MCF 10A (cell line): Measurements from ENCODE around the gene HSP90AB1. TPM values are rescaled to one million over a fixed set of nuclear protein-coding genes. Genes with fewer than 3 reads are reported as not detected.

Experiments
- BruUV-seq: library from RNA; stranded (reverse); fragments of 400-500 nt; replicated peaks from 2 replicates; lab custom pipeline; 2021; lab: Mats Ljungman, UMichigan
- CTCF ChIA-PET: fragments of 300-600 bp; sonication (Branson Sonifier 250); formaldehyde crosslinking; extraction: SDS; loops from one replicate; lab custom pipeline; 2021; ENCODE audit warnings: antibody characterized with exemption, inconsistent platforms; lab: Yijun Ruan, JAX
- POLR2A ChIA-PET: fragments of 300-600, 350-650 bp; sonication (Branson Sonifier 250); formaldehyde crosslinking; extraction: SDS; loops from one replicate; lab custom pipeline; 2020; ENCODE audit warnings: antibody characterized with exemption, inconsistent platforms; lab: Yijun Ruan, JAX
- DNase-seq: peaks from one replicate; pipeline ENCODE4 v3.0.0-alpha.2; 2018; ENCODE audit not compliant: unreplicated experiment
- H3K27ac Mint-ChIP-seq: one replicate; pipeline ENCODE4 v1.8.0; 2022; ENCODE audit warnings: mild to moderate bottlenecking, low read depth, mixed read lengths; ENCODE audit not compliant: unreplicated experiment
- H3K27me3 Mint-ChIP-seq: one replicate; pipeline ENCODE4 v1.8.0; 2022; ENCODE audit warnings: mixed read lengths; ENCODE audit not compliant: insufficient read depth, unreplicated experiment
- H3K36me3 Mint-ChIP-seq: one replicate; pipeline ENCODE4 v1.8.0; 2022; ENCODE audit warnings: mild to moderate bottlenecking, moderate library complexity, mixed read lengths; ENCODE audit not compliant: insufficient read depth, unreplicated experiment
- H3K4me1 Mint-ChIP-seq: one replicate; pipeline ENCODE4 v1.8.0; 2022; ENCODE audit warnings: mixed read lengths; ENCODE audit not compliant: insufficient read depth, unreplicated experiment
- H3K4me3 Mint-ChIP-seq: one replicate; pipeline ENCODE4 v1.8.0; 2022; ENCODE audit warnings: mild to moderate bottlenecking, moderate library complexity, mixed read lengths; ENCODE audit not compliant: unreplicated experiment
- H3K9me3 Mint-ChIP-seq: one replicate; pipeline ENCODE4 v1.8.0; 2022; ENCODE audit warnings: mixed read lengths; ENCODE audit not compliant: unreplicated experiment
- intact Hi-C: fragments of 100-400 bp; cut with micrococcal nuclease; formaldehyde crosslinking; loops from 2 replicates; pipeline ENCODE4 v1.14.1; 2022
- total RNA-seq: library from RNA; stranded (reverse); gene quantifications from 2 replicates; pipeline ENCODE4 v1.2.3, GENCODE V29; 2022
- TF ChIP-seq, protein P1 (sequence below): fragments of 200-600 bp; IDR thresholded peaks from one replicate; pipeline ENCODE4 v1.8.0; 2022; ENCODE audit warnings: antibody characterized with exemption, mild to moderate bottlenecking; ENCODE audit not compliant: unreplicated experiment

Gene HSP90AB1
- total RNA-seq, 1 experiment from 2014 or later, result 577 TPM

DNA sequence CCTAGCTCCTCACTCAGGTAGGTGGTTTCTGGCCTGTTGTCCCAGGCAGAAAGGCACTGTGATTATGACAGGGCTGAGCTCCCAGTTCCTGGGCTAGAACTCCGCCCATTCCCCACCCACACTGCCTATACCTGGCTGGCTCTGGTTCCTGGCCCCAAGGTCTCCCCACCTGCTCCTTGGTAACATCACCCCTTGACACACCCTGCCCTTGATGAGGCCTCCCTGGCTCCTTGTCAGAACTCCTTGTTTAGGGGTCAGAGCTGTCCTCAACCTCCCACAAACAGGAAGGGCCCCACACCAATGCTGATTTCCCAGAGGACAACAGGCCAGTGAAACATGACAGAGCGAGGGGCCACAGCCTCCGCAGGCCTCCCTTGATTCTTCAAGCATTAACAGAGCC, 45.7 kb upstream of the HSP90AB1 start:
- TF ChIP-seq, protein P1, sequence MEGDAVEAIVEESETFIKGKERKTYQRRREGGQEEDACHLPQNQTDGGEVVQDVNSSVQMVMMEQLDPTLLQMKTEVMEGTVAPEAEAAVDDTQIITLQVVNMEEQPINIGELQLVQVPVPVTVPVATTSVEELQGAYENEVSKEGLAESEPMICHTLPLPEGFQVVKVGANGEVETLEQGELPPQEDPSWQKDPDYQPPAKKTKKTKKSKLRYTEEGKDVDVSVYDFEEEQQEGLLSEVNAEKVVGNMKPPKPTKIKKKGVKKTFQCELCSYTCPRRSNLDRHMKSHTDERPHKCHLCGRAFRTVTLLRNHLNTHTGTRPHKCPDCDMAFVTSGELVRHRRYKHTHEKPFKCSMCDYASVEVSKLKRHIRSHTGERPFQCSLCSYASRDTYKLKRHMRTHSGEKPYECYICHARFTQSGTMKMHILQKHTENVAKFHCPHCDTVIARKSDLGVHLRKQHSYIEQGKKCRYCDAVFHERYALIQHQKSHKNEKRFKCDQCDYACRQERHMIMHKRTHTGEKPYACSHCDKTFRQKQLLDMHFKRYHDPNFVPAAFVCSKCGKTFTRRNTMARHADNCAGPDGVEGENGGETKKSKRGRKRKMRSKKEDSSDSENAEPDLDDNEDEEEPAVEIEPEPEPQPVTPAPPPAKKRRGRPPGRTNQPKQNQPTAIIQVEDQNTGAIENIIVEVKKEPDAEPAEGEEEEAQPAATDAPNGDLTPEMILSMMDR, result no peak
- Mint-ChIP-seq H3K9me3 (no peaks in the 10 kb centered on the region), H3K36me3 (no peaks in the 10 kb centered on the region), H3K4me1 (peaks cover 20% of the 10 kb centered on the region), H3K27ac (peak overlapping the region; percentile 69), H3K4me3 (no peak overlapping the region), H3K27me3 (no peaks in the 10 kb centered on the region)
- DNase-seq, result peak; percentile 71
- POLR2A ChIA-PET, result interaction anchor here (0.6 to 2.7 kb wide), 11 partner anchors 16 to 728 kb away, joined by 3 to 17 read pairs (median 4); partner anchors contain the start of gene HSP90AB1
- CTCF ChIA-PET, result interaction anchor here (0.6 to 1.7 kb wide), 7 partner anchors 12 to 132 kb away, joined by 3 to 8 read pairs (median 4); no protein-coding TSS in a partner anchor
- intact Hi-C loops, result no loop called here
- no TSS peak for BruUV-seq

DNA sequence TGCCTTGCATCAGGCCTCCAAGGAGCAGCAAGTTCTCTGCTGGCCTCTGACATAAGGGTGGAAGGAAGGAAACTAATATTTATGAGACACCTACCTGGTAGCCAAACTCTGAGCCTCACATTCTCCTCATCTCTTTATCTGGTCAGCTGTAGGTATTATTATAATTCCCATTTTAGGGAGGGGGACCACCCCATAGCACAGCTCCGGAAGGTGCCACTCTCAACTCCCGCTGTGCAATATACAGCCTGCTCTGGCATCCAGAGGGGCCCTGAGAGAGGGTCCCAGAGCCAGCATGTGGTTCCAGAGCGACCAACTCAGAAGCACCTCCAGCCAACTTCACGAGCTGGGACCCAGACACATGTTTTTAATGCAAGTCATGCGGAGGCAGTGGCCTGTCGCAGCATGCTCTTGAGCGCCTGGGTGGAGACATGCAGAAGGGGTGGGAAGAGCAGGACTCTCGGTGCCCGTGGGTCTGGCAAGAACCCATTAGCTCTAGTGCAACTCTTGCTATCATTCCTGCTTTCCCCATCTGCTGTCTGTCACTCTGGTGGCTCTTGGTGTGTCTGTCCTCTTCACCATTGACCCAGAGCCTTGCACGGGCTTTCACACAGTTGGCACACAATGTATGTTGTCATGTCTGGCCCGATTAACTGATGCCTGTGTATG, 45.1 kb upstream of the HSP90AB1 start:
- peak; percentile 73 for DNase-seq
- no TSS peak for BruUV-seq
- no peak overlapping the region for H3K4me3 Mint-ChIP-seq
- H3K4me1 Mint-ChIP-seq, result peaks cover 20% of the 10 kb centered on the region
- no peaks in the 10 kb centered on the region for H3K36me3 Mint-ChIP-seq
- no peaks in the 10 kb centered on the region for H3K9me3 Mint-ChIP-seq
- no peaks in the 10 kb centered on the region for H3K27me3 Mint-ChIP-seq
- ChIA-PET POLR2A (interaction anchor here (0.5 to 2.7 kb wide), 11 partner anchors 16 to 263 kb away, joined by 3 to 17 read pairs (median 3); partner anchors contain the start of gene HSP90AB1), CTCF (interaction anchor here (0.6 to 1.7 kb wide), 6 partner anchors 11 to 132 kb away, joined by 3 to 8 read pairs (median 4); no protein-coding TSS in a partner anchor)
- TF ChIP-seq, protein P1, result no peak
- intact Hi-C loops, result no loop called here
- H3K27ac Mint-ChIP-seq, result peak overlapping the region; percentile 69

DNA sequence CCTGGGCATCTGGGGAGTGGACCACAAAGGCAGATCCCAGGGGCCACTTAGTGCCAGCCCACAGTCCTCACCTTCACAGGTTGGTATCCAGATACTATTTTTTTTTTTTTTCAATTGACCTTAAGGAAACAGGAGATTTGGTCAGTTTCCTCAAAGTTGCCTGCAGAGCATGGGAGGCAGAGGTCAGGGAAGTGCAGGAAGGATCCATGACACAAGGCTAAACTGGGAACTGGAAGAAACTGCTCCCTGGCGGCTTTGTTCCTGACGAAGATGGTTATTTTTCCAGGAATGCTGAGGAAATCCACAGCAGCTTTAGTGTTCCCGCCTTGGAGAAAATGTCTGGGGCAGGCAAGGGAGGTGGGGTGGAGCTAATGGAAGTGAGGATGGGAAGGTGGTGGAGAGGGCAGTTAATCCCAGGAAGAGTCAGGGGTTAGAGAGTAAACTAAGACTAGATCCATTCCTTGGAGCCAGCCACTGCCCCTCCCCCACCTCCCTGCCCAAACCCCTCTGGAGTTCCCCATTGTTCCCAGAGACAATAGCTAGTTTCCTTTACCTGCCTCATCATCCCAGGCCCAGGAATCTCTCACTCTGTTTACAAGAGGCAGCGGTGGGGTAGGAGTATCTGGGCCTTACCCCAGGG, 44.4 kb upstream of the HSP90AB1 start:
- no peaks in the 10 kb centered on the region for H3K27me3 Mint-ChIP-seq
- ChIA-PET CTCF (interaction anchor here (0.6 to 1.3 kb wide), 5 partner anchors 10 to 136 kb away, joined by 3 to 5 read pairs (median 3); no protein-coding TSS in a partner anchor), POLR2A (interaction anchor here (0.5 to 2.7 kb wide), 7 partner anchors 19 to 264 kb away, joined by 3 to 17 read pairs (median 3); partner anchors contain the start of gene HSP90AB1)
- peaks cover 20% of the 10 kb centered on the region for H3K4me1 Mint-ChIP-seq
- no TSS peak for BruUV-seq
- no peaks in the 10 kb centered on the region for H3K9me3 Mint-ChIP-seq
- intact Hi-C loops, result no loop called here
- no peaks in the 10 kb centered on the region for H3K36me3 Mint-ChIP-seq
- H3K4me3 Mint-ChIP-seq, result no peak overlapping the region
- H3K27ac Mint-ChIP-seq, result no peak overlapping the region
- DNase-seq, result no peak
- TF ChIP-seq, protein P1, result no peak
